SK-N-SH (cell line): Measurements from ENCODE around the gene ZNF354C. TPM values are rescaled to one million over a fixed set of nuclear protein-coding genes. Genes with fewer than 3 reads are reported as not detected.

ENCODE experiments used
- CTCF ChIA-PET: fragments of 300-600, 350-600 bp; formaldehyde crosslinking; extraction: SDS; loops from one replicate; lab custom pipeline; 2021; lab: Yijun Ruan, JAX
- POLR2A ChIA-PET: fragments of 350-600 bp; sonication (Branson Sonifier 250); formaldehyde crosslinking; extraction: SDS; loops from one replicate; lab custom pipeline; 2020; ENCODE audit warnings: antibody characterized with exemption, inconsistent platforms; lab: Yijun Ruan, JAX
- DNase-seq: peaks from one replicate; pipeline ENCODE4 v3.0.0; 2012
- H2AFZ ChIP-seq: fragments of 200-600 bp; sonication (generic); 2 replicates; pipeline ENCODE4 v1.8.1; 2016; ENCODE audit warnings: antibody characterized with exemption, mild to moderate bottlenecking, low read depth
- H3F3A ChIP-seq: fragments of 200-600 bp; sonication (generic); replicated peaks from 2 replicates; pipeline ENCODE3; 2016; ENCODE audit warnings: antibody characterized with exemption, mild to moderate bottlenecking; ENCODE audit not compliant: insufficient read depth
- H3K27ac ChIP-seq, 2 experiments: fragments of 200-500 bp in 1 of 2; fragments of 200-600 bp in 1 of 2; sonication (Bioruptor generic) in 1 of 2; sonication (generic), shearing (Covaris generic) in 1 of 2; 2 replicates each; pipeline versions ENCODE4 v1.5.1 to v1.6.1; 2014 to 2016; ENCODE audit warnings: low read depth in 2 of 2, inconsistent platforms in 1 of 2, low read length in 1 of 2, mild to moderate bottlenecking in 1 of 2, mixed read lengths in 1 of 2
- H3K27me3 ChIP-seq: fragments of 200-600 bp; sonication (generic), shearing (Covaris generic); 2 replicates; pipeline ENCODE4 v1.6.1; 2016; ENCODE audit warnings: mixed run types; ENCODE audit not compliant: insufficient read depth
- H3K36me3 ChIP-seq, 2 experiments: fragments of 200-500 bp in 1 of 2; fragments of 200-600 bp in 1 of 2; sonication (Bioruptor generic) in 1 of 2; sonication (generic) in 1 of 2; replicated peaks in 1 of 2; 2 replicates each; pipeline versions ENCODE3 to v1.5.1; 2014 to 2016; ENCODE audit warnings: low read length in 1 of 2, mild to moderate bottlenecking in 1 of 2; ENCODE audit not compliant: insufficient read depth in 2 of 2, control insufficient read depth in 1 of 2
- H3K4me1 ChIP-seq, 2 experiments: fragments of 200-500 bp in 1 of 2; fragments of 200-600 bp in 1 of 2; sonication (Bioruptor generic) in 1 of 2; sonication (generic), shearing (Covaris generic) in 1 of 2; 2 replicates each; pipeline versions ENCODE4 v1.5.1 to v1.6.1; 2014 to 2016; ENCODE audit warnings: low read depth in 1 of 2, low read length in 1 of 2, mixed run types in 1 of 2; ENCODE audit not compliant: insufficient read depth in 2 of 2, control insufficient read depth in 1 of 2
- H3K4me2 ChIP-seq: fragments of 200-600 bp; sonication (generic), shearing (Covaris generic); 2 replicates; pipeline ENCODE4 v1.6.1; 2017; ENCODE audit warnings: mixed run types
- H3K4me3 ChIP-seq, 2 experiments: fragments of 200-500 bp in 1 of 2; fragments of 200-600 bp in 1 of 2; sonication (Bioruptor generic) in 1 of 2; sonication (generic), shearing (Covaris generic) in 1 of 2; 2 replicates each; pipeline versions ENCODE4 v1.5.1 to v1.8.1; 2014 to 2016; ENCODE audit warnings: low read depth in 2 of 2, inconsistent platforms in 1 of 2, low read length in 1 of 2, mild to moderate bottlenecking in 1 of 2, mixed read lengths in 1 of 2, moderate library complexity in 1 of 2
- H3K79me2 ChIP-seq: fragments of 200-600 bp; sonication (generic); 2 replicates; pipeline ENCODE4 v1.8.1; 2017; ENCODE audit warnings: mild to moderate bottlenecking; ENCODE audit not compliant: insufficient read depth
- H3K9ac ChIP-seq: fragments of 200-600 bp; sonication (generic); 2 replicates; pipeline ENCODE4 v1.6.1; 2017; ENCODE audit warnings: mixed run types
- H3K9me2 ChIP-seq: fragments of 200-600 bp; sonication (generic); 2 replicates; pipeline ENCODE4 v1.6.1; 2017; ENCODE audit warnings: mixed run types
- H3K9me3 ChIP-seq: fragments of 200-600 bp; sonication (generic); 2 replicates; pipeline ENCODE4 v1.6.1; 2017; ENCODE audit warnings: mixed run types, mild to moderate bottlenecking, moderate library complexity
- H4K20me1 ChIP-seq: fragments of 200-600 bp; sonication (generic); 2 replicates; pipeline ENCODE4 v1.6.1; 2017; ENCODE audit warnings: mild to moderate bottlenecking, mixed run types; ENCODE audit not compliant: insufficient read depth
- CHD2 ChIP-seq: fragments of 150-350 bp; IDR thresholded peaks from 2 replicates; pipeline ENCODE4 v1.6.1; 2018; ENCODE audit warnings: low read length; ENCODE audit not compliant: partially characterized antibody
- ELF1 ChIP-seq: IDR thresholded peaks from 2 replicates; pipeline ENCODE4 v1.4.0; 2012
- EP300 ChIP-seq, 2 experiments: IDR thresholded peaks; 2 replicates each; pipeline versions ENCODE4 v1.4.0 to v1.6.1; 2012; ENCODE audit warnings: borderline replicate concordance in 1 of 2, low read depth in 1 of 2, low read length in 1 of 2
- EZH2phosphoT487 ChIP-seq: fragments of 200-600 bp; sonication (generic); IDR thresholded peaks from 2 replicates; pipeline ENCODE4 v1.6.1; 2017; ENCODE audit warnings: low read depth, mixed run types, mild to moderate bottlenecking, antibody characterized with exemption, moderate library complexity, borderline replicate concordance
- FOSL2 ChIP-seq: IDR thresholded peaks from 2 replicates; pipeline ENCODE4 v1.4.0; 2012; ENCODE audit warnings: low read depth, mild to moderate bottlenecking, moderate library complexity, borderline replicate concordance
- FOXJ3 ChIP-seq: sonication (generic); formaldehyde crosslinking; IDR thresholded peaks from 2 replicates; pipeline ENCODE4 v1.5.1; 2020; ENCODE audit warnings: mild to moderate bottlenecking, missing genetic modification reagents
- MAX ChIP-seq: IDR thresholded peaks from 2 replicates; pipeline ENCODE4 v1.4.0; 2012; ENCODE audit warnings: low read depth
- MXI1 ChIP-seq: IDR thresholded peaks from 2 replicates; pipeline ENCODE4 v1.6.1; 2012; ENCODE audit warnings: mild to moderate bottlenecking, low read depth, low read length, improper control_type of control experiment
- NFIC ChIP-seq: IDR thresholded peaks from 2 replicates; pipeline ENCODE4 v1.4.0; 2012; ENCODE audit warnings: borderline replicate concordance
- NRF1 ChIP-seq: IDR thresholded peaks from 2 replicates; pipeline ENCODE4 v1.6.1; 2012; ENCODE audit warnings: low read depth, mild to moderate bottlenecking, low read length
- RAD21 ChIP-seq: IDR thresholded peaks from 2 replicates; pipeline ENCODE4 v1.6.1; 2012; ENCODE audit warnings: mild to moderate bottlenecking, low read length
- RCOR1 ChIP-seq: fragments of 150-350 bp; IDR thresholded peaks from 2 replicates; pipeline ENCODE4 v1.6.1; 2017; ENCODE audit warnings: antibody characterized with exemption, low read length
- TCF12 ChIP-seq: IDR thresholded peaks from 2 replicates; pipeline ENCODE4 v1.4.0; 2012
- USF2 ChIP-seq: fragments of 150-350 bp; IDR thresholded peaks from 2 replicates; pipeline ENCODE4 v1.6.1; 2017; ENCODE audit warnings: antibody characterized with exemption, low read length, low read depth, borderline replicate concordance
- YY1 ChIP-seq: IDR thresholded peaks from 2 replicates; pipeline ENCODE4 v1.4.0; 2012; ENCODE audit warnings: low read depth, mild to moderate bottlenecking
- WGBS: methylation state at CpG from one replicate; pipeline ENCODE4 v1.1.6; 2017; ENCODE audit warnings: low lambda C conversion rate; 5-methylcytosine and 5-hydroxymethylcytosine counted together
- polyA plus RNA-seq, 3 experiments: library from polyadenylated mRNA; depleted of rRNA; stranded (reverse); fragments of >200 nt; gene quantifications; 2 replicates each; pipeline ENCODE4 v1.2.3, GENCODE V29; 2012

ZNF354C gene
- polyA plus RNA-seq, 1 of the 3 experiments (the other 2 are of a cell fraction) = 1.1 TPM

- WGBS = 20% methylated on average over 6 of the region's 9 CpGs
- Histone ChIP-seq H3K4me3 (no peak overlapping the region; a peak in 1 of 4 replicates), H3K79me2 (no peaks in the 10 kb centered on the region), H2AFZ (no peak overlapping the region), H3K4me2 (no peak overlapping the region), H3K36me3 (no peaks in the 10 kb centered on the region), H3K4me1 (no peaks in the 10 kb centered on the region), H3K27ac (no peak overlapping the region), H3F3A (no peaks in the 10 kb centered on the region), H3K9me3 (no peaks in the 10 kb centered on the region), H3K27me3 (no peaks in the 10 kb centered on the region), H3K9me2 (no peaks in the 10 kb centered on the region)
- no peak for DNase-seq
- ChIA-PET CTCF (interaction anchor here (1.4 kb wide), 1 partner anchor 20 kb away, joined by 3 read pairs; no protein-coding TSS in a partner anchor), POLR2A (no interaction called here)
- TF ChIP-seq FOSL2 = no peak
- no peak for TF ChIP-seq YY1
- no peak for TF ChIP-seq NRF1
- TF ChIP-seq, all 33 proteins: peak for 0
- Histone ChIP-seq H4K20me1 (no peaks in the 10 kb centered on the region), H3K9ac (no peak overlapping the region)
Observed at GRCh38 chr5:179115845-179116524, 55.8 kb downstream of the ZNF354C start.

GRCh38 chr5:179118338-179118737 is 58.2 kb downstream of the ZNF354C start:
- no peak for DNase-seq
- no peaks in the 10 kb centered on the region for H3K27me3 ChIP-seq
- WGBS = 35% methylated on average over 4 of the region's 4 CpGs
- no peak overlapping the region for H3K27ac ChIP-seq
- H3K9ac ChIP-seq = no peak overlapping the region
- H3K79me2 ChIP-seq = no peaks in the 10 kb centered on the region
- H4K20me1 ChIP-seq = no peaks in the 10 kb centered on the region
- H3F3A ChIP-seq = no peaks in the 10 kb centered on the region
- H3K9me2 ChIP-seq = no peaks in the 10 kb centered on the region
- H3K4me2 ChIP-seq = no peak overlapping the region
- H3K4me3 ChIP-seq = no peak overlapping the region
- H3K4me1 ChIP-seq = no peaks in the 10 kb centered on the region
- ChIA-PET POLR2A (no interaction called here), CTCF (no interaction called here)
- TF ChIP-seq MXI1 = no peak
- TF ChIP-seq TCF12 = no peak
- TF ChIP-seq NRF1 = no peak
- TF ChIP-seq RCOR1 = no peak
- TF ChIP-seq FOXJ3 (CRISPR knock-in tag) = no peak
- no peak for TF ChIP-seq MAX
- TF ChIP-seq ELF1 = no peak
- H2AFZ ChIP-seq = no peak overlapping the region
- no peaks in the 10 kb centered on the region for H3K36me3 ChIP-seq
- no peaks in the 10 kb centered on the region for H3K9me3 ChIP-seq

GRCh38 chr5:179118756-179119414 is 58.7 kb downstream of the ZNF354C start:
- ChIA-PET CTCF (no interaction called here), POLR2A (no interaction called here)
- H3K79me2 ChIP-seq = no peaks in the 10 kb centered on the region
- no peak overlapping the region for H3K27ac ChIP-seq
- no peak overlapping the region for H3K4me2 ChIP-seq
- H3K9me3 ChIP-seq = no peaks in the 10 kb centered on the region
- no peak overlapping the region for H3K4me3 ChIP-seq
- 30% methylated on average over 10 of the region's 10 CpGs for WGBS
- H3K36me3 ChIP-seq = no peaks in the 10 kb centered on the region
- H3K9ac ChIP-seq = no peak overlapping the region
- H3K27me3 ChIP-seq = no peaks in the 10 kb centered on the region
- DNase-seq = no peak
- H3K4me1 ChIP-seq = no peaks in the 10 kb centered on the region
- H3K9me2 ChIP-seq = no peaks in the 10 kb centered on the region
- H3F3A ChIP-seq = no peaks in the 10 kb centered on the region
- no peak overlapping the region for H2AFZ ChIP-seq
- no peak for TF ChIP-seq EP300 (IDR thresholded peaks at IDR 0.05; ENCODE audit: borderline replicate concordance in 1 of 2, low read depth in 1 of 2, low read length in 1 of 2)
- no peak for TF ChIP-seq EZH2phosphoT487
- no peak for TF ChIP-seq MAX
- no peak for TF ChIP-seq NFIC
- no peak for TF ChIP-seq USF2
- no peak for TF ChIP-seq RAD21
- TF ChIP-seq MXI1 = no peak
- no peak for TF ChIP-seq CHD2
- no peaks in the 10 kb centered on the region for H4K20me1 ChIP-seq
